Liver (tissue), 9 donors: ENCODE results near the gene BDKRB2. TPM values are rescaled to one million over a fixed set of nuclear protein-coding genes. Genes with fewer than 3 reads are reported as not detected.

Source experiments
- DNase-seq: peaks from one replicate; pipeline ENCODE4 v3.0.0-alpha.2; 2017; ENCODE audit warnings: low spot score
- H3K27ac ChIP-seq, 2 donors: one replicate each; pipeline ENCODE4 v1.7.0; 2013; ENCODE audit warnings: inconsistent platforms in 2 of 2, low read length in 2 of 2, control low read depth in 1 of 2, low read depth in 1 of 2, mild to moderate bottlenecking in 1 of 2
- H3K27me3 ChIP-seq, 4 donors: one replicate each; pipeline versions ENCODE4 v1.6.1 to v1.7.0; 2013; ENCODE audit warnings: low read length in 3 of 4, inconsistent platforms in 1 of 4, mild to moderate bottlenecking in 1 of 4, moderate library complexity in 1 of 4; ENCODE audit not compliant: control insufficient read depth in 4 of 4, insufficient read depth in 4 of 4
- H3K36me3 ChIP-seq, 4 donors: one replicate each; pipeline versions ENCODE4 v1.6.1 to v1.7.0; 2013; ENCODE audit warnings: low read length in 3 of 4, mild to moderate bottlenecking in 3 of 4, low read depth in 1 of 4, moderate library complexity in 1 of 4; ENCODE audit not compliant: control insufficient read depth in 4 of 4, insufficient read depth in 3 of 4
- H3K4me1 ChIP-seq, 4 donors: one replicate each; pipeline versions ENCODE4 v1.6.1 to v1.7.0; 2013; ENCODE audit warnings: low read length in 3 of 4, mild to moderate bottlenecking in 3 of 4, moderate library complexity in 1 of 4; ENCODE audit not compliant: control insufficient read depth in 4 of 4, insufficient read depth in 4 of 4
- H3K4me3 ChIP-seq, 3 donors: one replicate each; pipeline versions ENCODE4 v1.6.1 to v1.7.0; 2013; ENCODE audit warnings: low read length in 3 of 3, control low read depth in 1 of 3, low read depth in 1 of 3, mild to moderate bottlenecking in 1 of 3
- H3K9ac ChIP-seq, 2 donors: one replicate each; pipeline ENCODE4 v1.7.0; 2013; ENCODE audit warnings: low read length in 2 of 2, mild to moderate bottlenecking in 2 of 2, moderate library complexity in 2 of 2, control low read depth in 1 of 2, low read depth in 1 of 2
- H3K9me3 ChIP-seq, 4 donors: one replicate each; pipeline versions ENCODE4 v1.6.1 to v1.7.0; 2013; ENCODE audit warnings: low read length in 3 of 4; ENCODE audit not compliant: control insufficient read depth in 4 of 4
- ATF3 ChIP-seq: IDR thresholded peaks from 2 replicates; pipeline ENCODE4 v1.6.1; 2016; ENCODE audit warnings: antibody characterized with exemption
- CTCF ChIP-seq: fragments of 150-350 bp; IDR thresholded peaks from 2 replicates; pipeline ENCODE4 v1.5.1; 2017; ENCODE audit warnings: improper control_type of control experiment, low read depth, low read length; ENCODE audit not compliant: missing input control
- EGR1 ChIP-seq, 2 donors: IDR thresholded peaks; 2 replicates each; pipeline ENCODE4 v1.6.1; 2016 to 2018; ENCODE audit warnings: antibody characterized with exemption in 2 of 2, low read depth in 2 of 2
- FOXA1 ChIP-seq: IDR thresholded peaks from 2 replicates; pipeline ENCODE4 v1.6.1; 2016; ENCODE audit warnings: antibody characterized with exemption
- FOXA2 ChIP-seq: IDR thresholded peaks from 2 replicates; pipeline ENCODE4 v1.6.1; 2016; ENCODE audit warnings: antibody characterized with exemption
- GABPA ChIP-seq, 2 donors: IDR thresholded peaks in 1 of 2; conservative IDR thresholded peaks in 1 of 2; 2 replicates each; pipeline ENCODE4 v1.6.1; 2016; ENCODE audit warnings: antibody characterized with exemption in 2 of 2, mild to moderate bottlenecking in 1 of 2, moderate library complexity in 1 of 2
- HNF4A ChIP-seq, 2 donors: conservative IDR thresholded peaks; 2 replicates each; pipeline ENCODE4 v1.6.1; 2016; ENCODE audit warnings: antibody characterized with exemption in 2 of 2, mild to moderate bottlenecking in 2 of 2
- HNF4G ChIP-seq: IDR thresholded peaks from 2 replicates; pipeline ENCODE4 v1.6.1; 2016; ENCODE audit warnings: antibody characterized with exemption
- JUND ChIP-seq, 2 donors: IDR thresholded peaks; 2 replicates each; pipeline ENCODE4 v1.6.1; 2016; ENCODE audit warnings: antibody characterized with exemption in 2 of 2
- MAX ChIP-seq: IDR thresholded peaks from 2 replicates; pipeline ENCODE4 v1.6.1; 2016; ENCODE audit warnings: antibody characterized with exemption
- NR2F2 ChIP-seq: IDR thresholded peaks from 2 replicates; pipeline ENCODE4 v1.6.1; 2016; ENCODE audit warnings: antibody characterized with exemption
- RAD21 ChIP-seq, 2 donors: IDR thresholded peaks; 2 replicates each; pipeline ENCODE4 v1.6.1; 2016; ENCODE audit warnings: antibody characterized with exemption in 2 of 2, mild to moderate bottlenecking in 2 of 2
- REST ChIP-seq: IDR thresholded peaks from 2 replicates; pipeline ENCODE4 v1.6.1; 2016; ENCODE audit warnings: antibody characterized with exemption, mild to moderate bottlenecking
- RXRA ChIP-seq, 2 donors: IDR thresholded peaks; 2 replicates each; pipeline ENCODE4 v1.6.1; 2017 to 2018; ENCODE audit warnings: antibody characterized with exemption in 2 of 2, mild to moderate bottlenecking in 1 of 2
- SP1 ChIP-seq: IDR thresholded peaks from 2 replicates; pipeline ENCODE4 v1.6.1; 2018; ENCODE audit warnings: antibody characterized with exemption, mild to moderate bottlenecking
- TAF1 ChIP-seq: conservative IDR thresholded peaks from 2 replicates; pipeline ENCODE4 v1.6.1; 2016; ENCODE audit warnings: antibody characterized with exemption, mild to moderate bottlenecking
- YY1 ChIP-seq: IDR thresholded peaks from 2 replicates; pipeline ENCODE4 v1.6.1; 2016; ENCODE audit warnings: antibody characterized with exemption, mild to moderate bottlenecking
- ZBTB33 ChIP-seq: IDR thresholded peaks from 2 replicates; pipeline ENCODE4 v1.6.1; 2016; ENCODE audit warnings: antibody characterized with exemption
- WGBS: extraction: QIAGEN DNeasy Blood & Tissue Kit; methylation state at CpG from one replicate; pipeline ENCODE4 v1.1.7; 2013; 5-methylcytosine and 5-hydroxymethylcytosine counted together
- polyA plus RNA-seq, 2 donors: library from polyadenylated mRNA; stranded (reverse) in 1 of 2; unstranded in 1 of 2; fragments of 200-250 nt in 1 of 2; fragments of >200 nt in 1 of 2; fragmentation: Nextera tagmentation in 1 of 2; extraction: Ambion mirVana in 1 of 2; gene quantifications; one replicate each; pipeline versions ENCODE4 v1.2.1 to v1.2.3, GENCODE V29; 2013 to 2015
- total RNA-seq, 2 donors: library from RNA; depleted of rRNA; stranded (reverse); fragments of >200 nt; gene quantifications; one replicate each; pipeline ENCODE4 v1.2.3, GENCODE V29; 2014
- donor health status: healthy.
- donor health status: healthy.
- donor health status: healthy.
- donor health status: healthy.
- donor health status: healthy.

BDKRB2 gene
- total and polyA plus RNA-seq, 4 donors: 0.10 to 0.25 (median 0.17) TPM

GRCh38 chr14:96206461-96206860 lies 1.8 kb downstream of the BDKRB2 start:
- H3K4me3 ChIP-seq: no peak overlapping the region
- no peak for TF ChIP-seq REST
- TF ChIP-seq TAF1: no peak
- TF ChIP-seq HNF4G: no peak
- no peak for TF ChIP-seq GABPA (IDR thresholded peaks at IDR 0.05 in 1 of 2, conservative IDR thresholded peaks at IDR 0.05 in 1 of 2)
- TF ChIP-seq FOXA2: no peak
- no peak for TF ChIP-seq YY1
- no peak for TF ChIP-seq JUND (IDR thresholded peaks at IDR 0.05)
- TF ChIP-seq EGR1 (IDR thresholded peaks at IDR 0.05; ENCODE audit: low read depth in 2 of 2): no peak
- TF ChIP-seq FOXA1: no peak
- no peak for TF ChIP-seq CTCF
- TF ChIP-seq MAX: no peak
- TF ChIP-seq SP1: no peak
- TF ChIP-seq HNF4A (conservative IDR thresholded peaks at IDR 0.05): no peak
- TF ChIP-seq ZBTB33: no peak
- TF ChIP-seq RAD21 (IDR thresholded peaks at IDR 0.05): no peak
- no peak for TF ChIP-seq NR2F2
- no peak for TF ChIP-seq ATF3
- TF ChIP-seq RXRA (IDR thresholded peaks at IDR 0.05): no peak
- H3K9me3 ChIP-seq: no peaks in the 10 kb centered on the region
- peaks cover 0 to 3% (median 0%) of the 10 kb centered on the region in 4 donors for H3K27me3 ChIP-seq
- H3K36me3 ChIP-seq: no peaks in the 10 kb centered on the region
- H3K9ac ChIP-seq: no peak overlapping the region
- H3K27ac ChIP-seq: no peak overlapping the region
- peaks cover 4 to 12% (median 7%) of the 10 kb centered on the region in 4 donors for H3K4me1 ChIP-seq
- WGBS: 68% methylated on average over 8 of the region's 8 CpGs
- DNase-seq: no peak
